RPMI7951 (cell line): ENCODE measurements around the gene FN3KRP. TPM values are rescaled to one million over a fixed set of nuclear protein-coding genes. Genes with fewer than 3 reads are reported as not detected.

ENCODE experiments used
- DNase-seq: peaks from one replicate; pipeline ENCODE4 v3.0.0-alpha.2; 2012; ENCODE audit warnings: low read depth
- total RNA-seq: library from RNA; depleted of rRNA; stranded (reverse); fragments of >200 nt; shearing (Covaris generic); gene quantifications from 2 replicates; pipeline ENCODE4 v1.2.3, GENCODE V29; 2014

FN3KRP gene
- total RNA-seq, 1 experiment from 2014 or later = 21.5 TPM

- peak; percentile 14 for DNase-seq
Observed at GRCh38 chr17:82687375-82687861, 29.1 kb upstream of the FN3KRP start.

- DNase-seq = no peak
Observed at GRCh38 chr17:82687871-82688270, 28.6 kb upstream of the FN3KRP start.

GRCh38 chr17:82689077-82689476 lies 27.4 kb upstream of the FN3KRP start:
- DNase-seq = no peak

- DNase-seq = no peak
Observed at GRCh38 chr17:82690786-82691489, 25.6 kb upstream of the FN3KRP start.

- no peak for DNase-seq
Observed at GRCh38 chr17:82691714-82692113, 24.8 kb upstream of the FN3KRP start.

- no peak for DNase-seq
Observed at GRCh38 chr17:82692268-82692667, 24.2 kb upstream of the FN3KRP start.

- DNase-seq = no peak
Observed at GRCh38 chr17:82693168-82693867, 23.2 kb upstream of the FN3KRP start.

- no peak for DNase-seq
Observed at GRCh38 chr17:82694647-82695046, 21.9 kb upstream of the FN3KRP start.

- no peak for DNase-seq
Observed at GRCh38 chr17:82696259-82696658, 20.2 kb upstream of the FN3KRP start.

GRCh38 chr17:82696916-82697807 lies 19.3 kb upstream of the FN3KRP start:
- DNase-seq = no peak

GRCh38 chr17:82697808-82698064 lies 18.8 kb upstream of the FN3KRP start:
- DNase-seq = no peak

- DNase-seq = peak; percentile 96
Observed at GRCh38 chr17:82698065-82698973, 18.2 kb upstream of the FN3KRP start, which contains the start of gene RAB40B. TSS of gene RAB40B (minus strand) at chr17:82698698. CDS start at chr17:82698596, 102 bp downstream.

GRCh38 chr17:82698974-82699442 lies 17.5 kb upstream of the FN3KRP start:
- no peak for DNase-seq

- DNase-seq = no peak
Observed at GRCh38 chr17:82699551-82699950, 17.0 kb upstream of the FN3KRP start.

GRCh38 chr17:82702231-82702927 lies 14.1 kb upstream of the FN3KRP start:
- no peak for DNase-seq

- DNase-seq = no peak
Observed at GRCh38 chr17:82703036-82703745, 13.3 kb upstream of the FN3KRP start.

- no peak for DNase-seq
Observed at GRCh38 chr17:82703935-82704865, 12.3 kb upstream of the FN3KRP start.

GRCh38 chr17:82704886-82705285 lies 11.6 kb upstream of the FN3KRP start:
- no peak for DNase-seq

- DNase-seq = no peak
Observed at GRCh38 chr17:82705756-82706155, 10.8 kb upstream of the FN3KRP start.
